Mesenchymal stem cell (in vitro differentiated cells and primary cell): ENCODE data around the gene RAB6B.

Experiments used
- DNase-seq: peaks from one replicate; pipeline ENCODE4 v3.0.0-alpha.2; 2013
- H2AFZ ChIP-seq: one replicate; pipeline ENCODE4 v1.6.1; 2013; ENCODE audit warnings: low read depth, mild to moderate bottlenecking, control low read depth, inconsistent platforms, low read length, moderate library complexity
- H2AK5ac ChIP-seq: 2 replicates; pipeline ENCODE4 v1.6.1; 2013; ENCODE audit warnings: low read length, moderate library complexity, mild to moderate bottlenecking, inconsistent platforms; ENCODE audit not compliant: severe bottlenecking
- H2BK120ac ChIP-seq: one replicate; pipeline ENCODE4 v1.6.1; 2013; ENCODE audit warnings: low read depth, mild to moderate bottlenecking, inconsistent platforms, low read length, moderate library complexity
- H2BK12ac ChIP-seq, 2 experiments: one replicate each; pipeline ENCODE4 v1.6.1; 2013; ENCODE audit warnings: inconsistent platforms in 2 of 2, low read length in 2 of 2, mild to moderate bottlenecking in 2 of 2, moderate library complexity in 2 of 2, control low read depth in 1 of 2
- H2BK15ac ChIP-seq: one replicate; pipeline ENCODE4 v1.6.1; 2013; ENCODE audit warnings: mild to moderate bottlenecking, low read depth, inconsistent platforms; ENCODE audit not compliant: poor library complexity, severe bottlenecking
- H2BK5ac ChIP-seq: 2 replicates; pipeline ENCODE4 v1.6.1; 2013; ENCODE audit warnings: low read depth, mild to moderate bottlenecking, low read length, control low read depth, inconsistent platforms; ENCODE audit not compliant: poor library complexity, severe bottlenecking
- H3K14ac ChIP-seq, 2 experiments: one replicate each; pipeline ENCODE4 v1.6.1; 2013; ENCODE audit warnings: inconsistent platforms in 2 of 2, low read length in 2 of 2, control low read depth in 1 of 2, mild to moderate bottlenecking in 1 of 2, moderate library complexity in 1 of 2
- H3K18ac ChIP-seq, 2 experiments: one replicate each; pipeline ENCODE4 v1.6.1; 2013; ENCODE audit warnings: inconsistent platforms in 2 of 2, low read length in 2 of 2, control low read depth in 1 of 2, low read depth in 1 of 2, mild to moderate bottlenecking in 1 of 2
- H3K23ac ChIP-seq, 2 experiments: one replicate each; pipeline ENCODE4 v1.6.1; 2013; ENCODE audit warnings: inconsistent platforms in 2 of 2, low read length in 2 of 2, mild to moderate bottlenecking in 2 of 2, moderate library complexity in 2 of 2, control low read depth in 1 of 2
- H3K27ac ChIP-seq: 2 replicates; pipeline ENCODE4 v1.5.1; 2013; ENCODE audit warnings: mild to moderate bottlenecking, moderate library complexity, low read length, control low read depth, inconsistent platforms; ENCODE audit not compliant: poor library complexity, severe bottlenecking
- H3K27me3 ChIP-seq, 2 experiments: 2 replicates each; pipeline versions ENCODE4 v1.6.1 to v1.7.0; 2013; ENCODE audit warnings: low read length in 2 of 2, mild to moderate bottlenecking in 2 of 2, moderate library complexity in 2 of 2, control low read depth in 1 of 2, inconsistent platforms in 1 of 2; ENCODE audit not compliant: control insufficient read depth in 1 of 2, insufficient read depth in 1 of 2
- H3K36me3 ChIP-seq, 2 experiments: 2 replicates each; pipeline versions ENCODE4 v1.6.1 to v1.7.0; 2013; ENCODE audit warnings: low read length in 2 of 2, control low read depth in 1 of 2, inconsistent platforms in 1 of 2, low read depth in 1 of 2, mild to moderate bottlenecking in 1 of 2; ENCODE audit not compliant: insufficient read depth in 2 of 2, control insufficient read depth in 1 of 2
- H3K4ac ChIP-seq, 2 experiments: one replicate each; pipeline ENCODE4 v1.6.1; 2013; ENCODE audit warnings: inconsistent platforms in 2 of 2, low read length in 2 of 2, mild to moderate bottlenecking in 2 of 2, moderate library complexity in 2 of 2, control low read depth in 1 of 2, low read depth in 1 of 2
- H3K4me1 ChIP-seq: 2 replicates; pipeline ENCODE4 v1.6.1; 2013; ENCODE audit warnings: low read depth, low read length, control low read depth; ENCODE audit not compliant: control insufficient read depth, insufficient read depth
- H3K4me2 ChIP-seq: 2 replicates; pipeline ENCODE4 v1.6.1; 2013; ENCODE audit warnings: low read length, mild to moderate bottlenecking, inconsistent platforms; ENCODE audit not compliant: poor library complexity, severe bottlenecking
- H3K4me3 ChIP-seq, 2 experiments: 2 replicates each; pipeline versions ENCODE4 v1.5.1 to v1.7.0; 2013; ENCODE audit warnings: low read length in 2 of 2, mild to moderate bottlenecking in 2 of 2, control low read depth in 1 of 2, low read depth in 1 of 2; ENCODE audit not compliant: insufficient read depth in 1 of 2
- H3K79me1 ChIP-seq: replicated peaks from 2 replicates; pipeline ENCODE4 v1.6.1; 2013; ENCODE audit warnings: mild to moderate bottlenecking, control low read depth, low read length, inconsistent platforms; ENCODE audit not compliant: poor library complexity, severe bottlenecking
- H3K9ac ChIP-seq: 2 replicates; pipeline ENCODE4 v1.7.0; 2013; ENCODE audit warnings: mild to moderate bottlenecking, low read length, moderate library complexity
- H3K9me3 ChIP-seq: 2 replicates; pipeline ENCODE4 v1.7.0; 2013; ENCODE audit warnings: mild to moderate bottlenecking, low read length; ENCODE audit not compliant: control insufficient read depth
- H4K8ac ChIP-seq: one replicate; pipeline ENCODE4 v1.6.1; 2013; ENCODE audit warnings: inconsistent platforms, mild to moderate bottlenecking, low read length, moderate library complexity
- H4K91ac ChIP-seq: one replicate; pipeline ENCODE4 v1.6.1; 2013; ENCODE audit warnings: mild to moderate bottlenecking, low read length, inconsistent platforms
- WGBS: methylation state at CpG from one replicate; pipeline ENCODE4 v1.1.7; 2013; ENCODE audit warnings: mixed read lengths; 5-methylcytosine and 5-hydroxymethylcytosine counted together

Gene RAB6B

DNA sequence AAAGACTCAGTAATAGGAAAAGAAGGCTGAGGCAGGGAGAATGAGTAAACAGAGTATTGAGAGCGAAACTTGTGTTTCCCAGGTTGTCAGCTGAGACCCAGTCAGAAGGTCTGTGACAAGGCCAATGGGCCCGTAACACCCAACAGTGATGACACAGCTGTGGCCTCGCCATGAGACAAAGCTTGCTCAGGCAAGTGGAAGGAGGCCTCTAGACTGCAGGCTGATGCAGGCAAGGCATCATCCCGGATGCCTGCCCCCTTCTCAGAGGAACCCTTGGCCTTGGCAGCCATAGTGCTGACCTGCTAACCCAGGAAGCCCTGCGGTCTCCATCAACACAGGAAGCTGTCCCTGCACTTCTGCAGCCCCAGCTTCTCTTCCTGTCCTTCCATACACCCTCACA, 15.4 kb downstream of the RAB6B start:
- Histone ChIP-seq H3K23ac (no peak overlapping the region), H3K14ac (no peak overlapping the region), H3K27ac (no peak overlapping the region), H3K4me1 (no peaks in the 10 kb centered on the region), H4K8ac (no peak overlapping the region), H3K4ac (no peak overlapping the region), H2BK12ac (no peak overlapping the region), H2BK5ac (no peak overlapping the region), H3K36me3 (no peaks in the 10 kb centered on the region), H3K4me2 (no peak overlapping the region), H3K9me3 (peaks cover 3% of the 10 kb centered on the region), H3K79me1 (no peaks in the 10 kb centered on the region), H2AK5ac (no peak overlapping the region), H3K4me3 (no peak overlapping the region), H4K91ac (no peak overlapping the region), H3K18ac (no peak overlapping the region), H2AFZ (no peak overlapping the region), H3K9ac (no peak overlapping the region), H2BK120ac (no peak overlapping the region), H3K27me3 (peaks cover 19 to 26% of the 10 kb centered on the region in 2 experiments), H2BK15ac (no peak overlapping the region)
- no peak for DNase-seq
- WGBS = 73% methylated on average over 5 of the region's 5 CpGs

DNA sequence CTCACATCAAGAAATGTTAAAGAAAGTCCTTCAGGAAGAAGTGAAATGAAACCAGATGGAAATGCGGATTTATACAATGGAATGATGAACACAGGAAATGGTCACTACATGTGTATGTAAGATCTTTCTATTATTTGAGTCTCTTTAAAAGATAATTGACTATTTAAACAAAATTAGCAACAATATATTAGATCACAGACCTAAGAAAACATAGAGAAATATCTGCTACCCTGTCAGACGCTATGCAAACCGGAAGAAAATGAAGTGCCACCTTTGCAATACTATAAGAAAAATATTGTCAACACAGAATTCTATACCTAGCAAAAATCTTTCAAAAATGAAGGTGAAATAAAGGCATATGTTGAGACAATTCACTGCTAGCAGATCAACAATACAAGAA, 17.2 kb downstream of the RAB6B start:
- Histone ChIP-seq H3K14ac (no peak overlapping the region), H3K23ac (no peak overlapping the region), H3K4me1 (no peaks in the 10 kb centered on the region), H2AK5ac (no peak overlapping the region), H3K9ac (no peak overlapping the region), H3K4me2 (no peak overlapping the region), H3K27ac (no peak overlapping the region), H4K8ac (no peak overlapping the region), H2BK120ac (no peak overlapping the region), H3K4me3 (no peak overlapping the region), H2AFZ (no peak overlapping the region), H3K79me1 (no peaks in the 10 kb centered on the region), H3K4ac (no peak overlapping the region), H3K27me3 (peaks cover 2 to 8% of the 10 kb centered on the region in 2 experiments), H4K91ac (no peak overlapping the region), H3K9me3 (peaks cover 3% of the 10 kb centered on the region), H2BK15ac (no peak overlapping the region), H3K36me3 (no peaks in the 10 kb centered on the region), H2BK12ac (no peak overlapping the region), H3K18ac (no peak overlapping the region), H2BK5ac (no peak overlapping the region)
- DNase-seq = no peak
- WGBS = 90% methylated on average over 2 of the region's 3 CpGs

GRCh38 chr3:133877221-133877620, 18.5 kb downstream of the RAB6B start:
- Histone ChIP-seq H3K18ac (no peak overlapping the region), H3K4ac (no peak overlapping the region), H3K79me1 (no peaks in the 10 kb centered on the region), H3K9me3 (peaks cover 3% of the 10 kb centered on the region), H3K27me3 (peaks cover 0 to 3% of the 10 kb centered on the region in 2 experiments), H3K27ac (no peak overlapping the region), H2BK5ac (no peak overlapping the region), H3K4me2 (no peak overlapping the region), H2AFZ (no peak overlapping the region), H3K23ac (no peak overlapping the region), H2BK12ac (no peak overlapping the region), H2BK120ac (no peak overlapping the region), H2BK15ac (no peak overlapping the region), H3K9ac (no peak overlapping the region), H4K91ac (no peak overlapping the region), H3K14ac (no peak overlapping the region), H4K8ac (no peak overlapping the region), H3K4me3 (no peak overlapping the region), H2AK5ac (no peak overlapping the region), H3K4me1 (no peaks in the 10 kb centered on the region), H3K36me3 (no peaks in the 10 kb centered on the region)
- 78% methylated on average over 2 of the region's 2 CpGs for WGBS
- DNase-seq = no peak

- 84% methylated on average over 6 of the region's 8 CpGs for WGBS
- H2AK5ac ChIP-seq = no peak overlapping the region
- H3K79me1 ChIP-seq = no peaks in the 10 kb centered on the region
- no peak overlapping the region for H2AFZ ChIP-seq
- H3K27ac ChIP-seq = no peak overlapping the region
- no peak overlapping the region for H3K9ac ChIP-seq
- peaks cover 3% of the 10 kb centered on the region for H3K9me3 ChIP-seq
- no peak overlapping the region for H3K4ac ChIP-seq
- no peak overlapping the region for H3K18ac ChIP-seq
- H3K4me1 ChIP-seq = no peaks in the 10 kb centered on the region
- no peak overlapping the region for H3K4me3 ChIP-seq
- H3K36me3 ChIP-seq = no peaks in the 10 kb centered on the region
- no peak overlapping the region for H3K23ac ChIP-seq
- H3K4me2 ChIP-seq = no peak overlapping the region
- no peak overlapping the region for H2BK120ac ChIP-seq
- H3K14ac ChIP-seq = no peak overlapping the region
- H4K91ac ChIP-seq = no peak overlapping the region
- no peak for DNase-seq
- H4K8ac ChIP-seq = no peak overlapping the region
- no peak overlapping the region for H2BK12ac ChIP-seq
- no peak overlapping the region for H2BK5ac ChIP-seq
- peaks cover 6 to 10% of the 10 kb centered on the region in 2 experiments for H3K27me3 ChIP-seq
- no peak overlapping the region for H2BK15ac ChIP-seq
Measured at GRCh38 chr3:133874761-133875438, 20.8 kb downstream of the RAB6B start.
